A549 (cell line): ENCODE measurements around the gene TFAP2D. TPM values are rescaled to one million over a fixed set of nuclear protein-coding genes. Genes with fewer than 3 reads are reported as not detected.

Experiments
- ATAC-seq, 2 experiments: fragments of 200-7000 bp in 1 of 2; fragments of >200 bp in 1 of 2; cut with Nextera tagmentation in 1 of 2; cut with Tn5 transposase in 1 of 2; 3 replicates each; pipeline versions ENCODE4 v1.8.0 to v1.9.1; 2018 to 2020; ENCODE audit warnings: mild to moderate bottlenecking in 1 of 2, moderate library complexity in 1 of 2
- CTCF ChIA-PET: fragments of 300-600 bp; sonication (Branson Sonifier 250); formaldehyde crosslinking; extraction: SDS; loops from one replicate; lab custom pipeline; 2021; ENCODE audit warnings: antibody characterized with exemption, inconsistent platforms; lab: Yijun Ruan, JAX
- POLR2A ChIA-PET: fragments of 350-600 bp; formaldehyde crosslinking; extraction: SDS; loops from one replicate; lab custom pipeline; 2021; ENCODE audit warnings: antibody characterized with exemption, inconsistent platforms; lab: Yijun Ruan, JAX
- DNase-seq, 2 experiments: peaks; one replicate each; pipeline versions ENCODE4 v3.0.0 to v3.0.0-alpha.2; 2011 to 2016; ENCODE audit warnings: low read depth in 1 of 2, low spot score in 1 of 2
- FAIRE-seq: peaks from 2 replicates; lab custom pipeline; 2011; peaks lifted over from hg19 to GRCh38; lab: Jason Lieb, UNC
- H3K27ac ChIP-seq, 2 experiments: fragments of >200 bp; sonication (Bioruptor Twin); formaldehyde crosslinking; 3 replicates each; pipeline ENCODE4 v1.5.1; 2016 to 2017
- H3K4me1 ChIP-seq: fragments of >200 bp; sonication (Bioruptor Twin); formaldehyde crosslinking; 3 replicates; pipeline ENCODE4 v1.6.1; 2016
- H3K4me2 ChIP-seq: fragments of >200 bp; sonication (Bioruptor Twin); formaldehyde crosslinking; 3 replicates; pipeline ENCODE4 v1.6.1; 2016
- H3K4me3 ChIP-seq: fragments of >200 bp; sonication (Bioruptor Twin); formaldehyde crosslinking; 3 replicates; pipeline ENCODE4 v1.5.1; 2016
- H3K9me3 ChIP-seq: fragments of >200 bp; sonication (Bioruptor Twin); formaldehyde crosslinking; 3 replicates; pipeline ENCODE4 v1.6.1; 2016
- BCL3 ChIP-seq: fragments of >200 bp; sonication (Bioruptor Twin); formaldehyde crosslinking; IDR thresholded peaks from 3 replicates; pipeline ENCODE4 v1.6.1; 2016
- BHLHE40 ChIP-seq: IDR thresholded peaks from 2 replicates; pipeline ENCODE4 v1.6.1; 2012; ENCODE audit warnings: low read depth, low read length, inconsistent platforms
- CTCF ChIP-seq: fragments of >200 bp; sonication (Bioruptor Twin); formaldehyde crosslinking; IDR thresholded peaks from 3 replicates; pipeline ENCODE4 v1.5.1; 2016
- EHF ChIP-seq: fragments of 250-450 bp; sonication (Bioruptor Pico); IDR thresholded peaks from 2 replicates; pipeline ENCODE4 v1.5.0; 2020; ENCODE audit warnings: mild to moderate bottlenecking
- EHMT2 ChIP-seq: fragments of 200-600 bp; sonication (generic); IDR thresholded peaks from 2 replicates; pipeline ENCODE4 v1.6.1; 2016; ENCODE audit warnings: antibody characterized with exemption, low read depth, mild to moderate bottlenecking, moderate library complexity
- EP300 ChIP-seq, 2 experiments: fragments of >200 bp; sonication (Bioruptor Twin); formaldehyde crosslinking; IDR thresholded peaks; 2 replicates in 1 of 2; 3 replicates in 1 of 2; pipeline ENCODE4 v1.6.1; 2016 to 2017
- FOSB ChIP-seq: fragments of 250-450 bp; sonication (Bioruptor Pico); IDR thresholded peaks from 2 replicates; pipeline ENCODE4 v1.5.0; 2020; ENCODE audit warnings: mild to moderate bottlenecking, moderate library complexity
- FOSL2 ChIP-seq, 2 experiments: fragments of 450-650 bp in 1 of 2; fragments of >200 bp in 1 of 2; sonication (Bioruptor Twin) in 1 of 2; formaldehyde crosslinking; IDR thresholded peaks; 2 replicates each; pipeline versions ENCODE4 v1.5.0 to v1.6.1; 2016 to 2020; ENCODE audit warnings: mild to moderate bottlenecking in 1 of 2, moderate library complexity in 1 of 2
- HDAC2 ChIP-seq: fragments of 200-600 bp; sonication (generic); IDR thresholded peaks from 2 replicates; pipeline ENCODE4 v1.6.1; 2016
- HOXB13 ChIP-seq: fragments of 250-450 bp; sonication (Bioruptor Pico); IDR thresholded peaks from 2 replicates; pipeline ENCODE4 v1.5.0; 2020; ENCODE audit warnings: low read depth, mild to moderate bottlenecking, moderate library complexity
- JUNB ChIP-seq: fragments of >200 bp; sonication (Bioruptor Twin); formaldehyde crosslinking; IDR thresholded peaks from 2 replicates; pipeline ENCODE4 v1.6.1; 2016
- KDM1A ChIP-seq: fragments of 200-600 bp; sonication (generic); IDR thresholded peaks from 2 replicates; pipeline ENCODE4 v1.6.1; 2016; ENCODE audit warnings: low read depth, mild to moderate bottlenecking
- KDM5A ChIP-seq: fragments of 200-600 bp; sonication (generic); IDR thresholded peaks from 2 replicates; pipeline ENCODE4 v1.6.1; 2016; ENCODE audit warnings: antibody characterized with exemption, mild to moderate bottlenecking
- MAFK ChIP-seq: fragments of 450-650 bp; IDR thresholded peaks from 2 replicates; pipeline ENCODE4 v1.6.1; 2014; ENCODE audit not compliant: partially characterized antibody
- MAZ ChIP-seq: fragments of 150-350 bp; IDR thresholded peaks from 2 replicates; pipeline ENCODE4 v1.6.1; 2014; ENCODE audit warnings: antibody characterized with exemption, low read depth, low read length, borderline replicate concordance
- MYC ChIP-seq: IDR thresholded peaks from 2 replicates; pipeline ENCODE4 v1.6.1; 2012; ENCODE audit warnings: mild to moderate bottlenecking, inconsistent platforms, low read length, improper control_type of control experiment, borderline replicate concordance
- NPAS2 ChIP-seq: fragments of 250-450 bp; sonication (Bioruptor Pico); IDR thresholded peaks from 2 replicates; pipeline ENCODE4 v1.8.0; 2022; ENCODE audit warnings: mild to moderate bottlenecking, moderate library complexity, borderline replicate concordance
- PHF8 ChIP-seq: fragments of 200-600 bp; sonication (generic); IDR thresholded peaks from 2 replicates; pipeline ENCODE4 v1.6.1; 2016; ENCODE audit warnings: low read depth, mild to moderate bottlenecking, antibody characterized with exemption, moderate library complexity, borderline replicate concordance
- POLR2A ChIP-seq: IDR thresholded peaks from 2 replicates; pipeline ENCODE4 v1.6.1; 2012; ENCODE audit warnings: mild to moderate bottlenecking, low read length
- POLR2AphosphoS2 ChIP-seq: conservative IDR thresholded peaks from 2 replicates; pipeline ENCODE4 v1.6.1; 2012; ENCODE audit warnings: low read length, improper control_type of control experiment, inconsistent platforms
- RAD21 ChIP-seq, 2 experiments: fragments of >200 bp in 1 of 2; sonication (Bioruptor Twin) in 1 of 2; formaldehyde crosslinking in 1 of 2; IDR thresholded peaks in 1 of 2; conservative IDR thresholded peaks in 1 of 2; 2 replicates in 1 of 2; 3 replicates in 1 of 2; pipeline ENCODE4 v1.6.1; 2012 to 2018; ENCODE audit warnings: inconsistent platforms in 1 of 2
- REST ChIP-seq: fragments of 200-600 bp; sonication (generic); IDR thresholded peaks from 2 replicates; pipeline ENCODE4 v1.6.1; 2016; ENCODE audit warnings: antibody characterized with exemption, mild to moderate bottlenecking, moderate library complexity
- RFX5 ChIP-seq: fragments of 450-650 bp; IDR thresholded peaks from 2 replicates; pipeline ENCODE4 v1.7.1; 2014; ENCODE audit warnings: antibody characterized with exemption, mild to moderate bottlenecking, moderate library complexity
- RNF2 ChIP-seq: fragments of 200-600 bp; sonication (generic); IDR thresholded peaks from 2 replicates; pipeline ENCODE4 v1.6.1; 2016; ENCODE audit warnings: low read depth, mild to moderate bottlenecking, antibody characterized with exemption, moderate library complexity, borderline replicate concordance
- SMC3 ChIP-seq: fragments of >200 bp; sonication (Bioruptor Twin); formaldehyde crosslinking; IDR thresholded peaks from 3 replicates; pipeline ENCODE4 v1.6.1; 2018; ENCODE audit warnings: inconsistent platforms
- TFCP2L1 ChIP-seq: fragments of 250-450 bp; sonication (Bioruptor Pico); IDR thresholded peaks from 2 replicates; pipeline ENCODE4 v1.5.0; 2021; ENCODE audit warnings: mild to moderate bottlenecking
- ZFP36 ChIP-seq: fragments of 450-650 bp; IDR thresholded peaks from 2 replicates; pipeline ENCODE4 v1.6.1; 2014; ENCODE audit warnings: borderline replicate concordance; ENCODE audit not compliant: partially characterized antibody
- WGBS: methylation state at CpG from one replicate; pipeline ENCODE4 v1.1.6; 2017; ENCODE audit errors: missing lambda C conversion rate; 5-methylcytosine and 5-hydroxymethylcytosine counted together
- polyA plus RNA-seq, 4 experiments: library from polyadenylated mRNA; depleted of rRNA in 3 of 4; stranded (reverse); fragments of >200 nt; fragmentation: RNase III in 1 of 4; extraction: RNeasy Plus Mini Kit Qiagen cat#74134 plus additional on column Dnase treatment in 1 of 4; gene quantifications; 2 replicates in 3 of 4; 3 replicates in 1 of 4; pipeline ENCODE4 v1.2.3, GENCODE V29; 2011 to 2017
- TF ChIP-seq, protein P1 (sequence below): IDR thresholded peaks from 2 replicates; pipeline ENCODE4 v1.6.1; 2012; ENCODE audit warnings: low read depth, borderline replicate concordance

TFAP2D gene
- polyA plus RNA-seq, 2 of the 4 experiments (the other 2 are of a cell fraction): not detected

DNA sequence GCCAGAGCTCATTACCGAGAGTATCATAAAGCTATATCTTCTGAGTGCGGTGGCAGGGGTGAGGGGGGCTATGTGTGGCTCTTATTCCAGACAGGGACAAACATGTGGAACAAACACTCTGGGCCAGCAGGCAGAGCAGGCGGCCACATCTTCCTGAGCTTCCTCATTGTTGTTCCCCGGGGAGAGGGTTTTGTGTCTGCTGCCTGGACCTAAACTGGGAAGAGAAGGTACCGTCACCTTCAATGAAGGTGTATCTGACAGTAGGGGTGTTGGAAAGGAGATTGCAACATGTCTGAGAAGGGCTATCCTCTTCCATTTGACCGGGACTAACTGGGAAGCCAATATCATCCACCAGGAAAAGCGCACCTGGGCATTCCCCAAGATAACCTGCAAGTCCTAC, 1.6 kb upstream of the TFAP2D start:
- Histone ChIP-seq H3K4me2 (no peak overlapping the region), H3K9me3 (no peaks in the 10 kb centered on the region), H3K4me1 (no peaks in the 10 kb centered on the region)
- DNase-seq (no peak), FAIRE-seq (no peak), ATAC-seq (no peak)
- ChIA-PET CTCF (no interaction called here), POLR2A (no interaction called here)
- no peak for TF ChIP-seq RAD21 (conservative IDR thresholded peaks at IDR 0.05 in 1 of 2, IDR thresholded peaks at IDR 0.05 in 1 of 2)
- no peak for TF ChIP-seq MAFK
- TF ChIP-seq CTCF: no peak
- no peak for TF ChIP-seq FOSL2 (IDR thresholded peaks at IDR 0.05)
- TF ChIP-seq FOSL2 (CRISPR knock-in tag; IDR thresholded peaks at IDR 0.05): no peak
- TF ChIP-seq SMC3: no peak
- no peak for TF ChIP-seq HDAC2
- TF ChIP-seq RNF2: no peak
- TF ChIP-seq HOXB13: no peak
- TF ChIP-seq, protein P1, sequence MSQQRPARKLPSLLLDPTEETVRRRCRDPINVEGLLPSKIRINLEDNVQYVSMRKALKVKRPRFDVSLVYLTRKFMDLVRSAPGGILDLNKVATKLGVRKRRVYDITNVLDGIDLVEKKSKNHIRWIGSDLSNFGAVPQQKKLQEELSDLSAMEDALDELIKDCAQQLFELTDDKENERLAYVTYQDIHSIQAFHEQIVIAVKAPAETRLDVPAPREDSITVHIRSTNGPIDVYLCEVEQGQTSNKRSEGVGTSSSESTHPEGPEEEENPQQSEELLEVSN: no peak
- TF ChIP-seq EHF (CRISPR knock-in tag): no peak
- no peak for TF ChIP-seq POLR2AphosphoS2
- no peak for TF ChIP-seq PHF8
- TF ChIP-seq POLR2A: no peak
- TF ChIP-seq MYC: no peak
- no peak for TF ChIP-seq FOSB
- TF ChIP-seq RFX5: no peak
- no peak for TF ChIP-seq EP300 (IDR thresholded peaks at IDR 0.05)
- TF ChIP-seq REST: no peak
- TF ChIP-seq, all 56 proteins: peak for 0
- no peak overlapping the region for H3K4me3 ChIP-seq
- no peak overlapping the region for H3K27ac ChIP-seq
- 4% methylated on average over 7 of the region's 7 CpGs for WGBS

DNA sequence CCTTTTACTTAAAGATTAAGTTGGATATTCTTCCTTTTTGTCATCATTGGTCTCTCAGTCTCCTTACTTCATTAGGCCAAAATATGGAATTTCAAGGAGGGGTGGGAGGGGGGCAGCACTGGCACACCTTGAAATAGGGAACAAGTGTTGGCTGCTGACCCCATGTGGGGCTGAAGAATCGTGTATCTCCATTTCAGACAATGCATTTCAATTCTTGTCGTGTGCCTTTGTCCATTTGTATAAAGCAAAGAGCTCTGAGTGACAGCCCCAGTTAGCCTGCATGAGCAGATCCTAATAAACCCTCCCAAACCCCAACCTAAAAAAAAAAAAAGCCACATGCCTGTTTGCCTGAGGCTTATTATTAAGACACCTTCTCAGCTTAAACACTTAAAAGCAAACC, 1.0 kb upstream of the TFAP2D start:
- Histone ChIP-seq H3K9me3 (no peaks in the 10 kb centered on the region), H3K27ac (no peak overlapping the region), H3K4me1 (no peaks in the 10 kb centered on the region), H3K4me2 (no peak overlapping the region), H3K4me3 (no peak overlapping the region)
- ATAC-seq (no peak), DNase-seq (no peak), FAIRE-seq (no peak)
- ChIA-PET POLR2A (no interaction called here), CTCF (no interaction called here)
- WGBS: 0% methylated on average over 2 of the region's 2 CpGs
- TF ChIP-seq JUNB: no peak
- no peak for TF ChIP-seq BHLHE40
- TF ChIP-seq ZFP36: no peak
- TF ChIP-seq KDM1A: no peak
- no peak for TF ChIP-seq KDM5A
- TF ChIP-seq RFX5: no peak
- TF ChIP-seq NPAS2 (CRISPR knock-in tag): no peak
- TF ChIP-seq PHF8: no peak
- TF ChIP-seq TFCP2L1 (CRISPR knock-in tag): no peak
- TF ChIP-seq FOSB: no peak
- TF ChIP-seq EHMT2: no peak
- no peak for TF ChIP-seq BCL3
- TF ChIP-seq FOSL2 (IDR thresholded peaks at IDR 0.05): no peak
- no peak for TF ChIP-seq FOSL2 (CRISPR knock-in tag; IDR thresholded peaks at IDR 0.05)
- no peak for TF ChIP-seq MAZ
